ENCODE measurements around the gene NDUFB4. TPM values are rescaled to one million over a fixed set of nuclear protein-coding genes. Genes with fewer than 3 reads are reported as not detected.

The NDUFB4 gene
- total RNA-seq, 1 experiment from 2014 or later = 162 TPM

GRCh38 chr3:120568202-120568531, 28.0 kb upstream of the NDUFB4 start:
- no peak for DNase-seq
- no peak overlapping the region for H3K4me3 ChIP-seq (ENCODE audit: low read length)
- H3K36me3 ChIP-seq (ENCODE audit: insufficient read depth, low read length) = no peaks in the 10 kb centered on the region
- H3K27ac ChIP-seq (ENCODE audit: low read length) = no peak overlapping the region
- H2AFZ ChIP-seq (ENCODE audit: low read length) = no peak overlapping the region
- H3K4me2 ChIP-seq (ENCODE audit: low read depth, low read length, poor library complexity, severe bottlenecking) = no peak overlapping the region
- H3K4me1 ChIP-seq (ENCODE audit: low read length) = peaks cover 4% of the 10 kb centered on the region; the same call in 1 of the 2 replicates
- no peaks in the 10 kb centered on the region for H4K20me1 ChIP-seq (ENCODE audit: insufficient read depth, low read depth, low read length)
- no peaks in the 10 kb centered on the region for H3K9me3 ChIP-seq (ENCODE audit: low read length)
- no peak overlapping the region for H3K9ac ChIP-seq (ENCODE audit: low read length)
- no peaks in the 10 kb centered on the region for H3K79me2 ChIP-seq (ENCODE audit: low read length)
- no peaks in the 10 kb centered on the region for H3K27me3 ChIP-seq (ENCODE audit: low read length)
- no peaks in the 10 kb centered on the region for H3K9me2 ChIP-seq (replicated peaks; ENCODE audit: insufficient read depth, low read length)

DNA sequence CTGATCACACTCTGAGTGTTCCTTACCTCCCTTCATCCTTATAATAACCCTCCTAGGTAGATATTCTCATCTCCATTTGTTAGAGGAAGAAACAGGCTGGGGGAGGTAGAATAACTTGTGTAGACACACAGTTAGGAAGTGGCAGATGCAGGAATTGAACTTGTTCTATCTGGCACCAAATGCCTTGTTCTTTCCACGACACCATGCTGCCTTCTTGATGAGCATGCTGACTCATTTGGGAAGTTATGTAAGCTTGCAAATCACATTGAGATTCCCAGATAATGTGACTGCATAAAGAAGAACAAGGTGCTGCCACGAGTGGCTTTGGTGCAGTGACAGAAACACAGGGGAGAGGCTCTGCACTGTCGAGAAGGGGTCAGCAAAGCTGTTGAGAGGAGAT, 27.5 kb upstream of the NDUFB4 start:
- H3K36me3 ChIP-seq (ENCODE audit: insufficient read depth, low read length) = no peaks in the 10 kb centered on the region
- H3K9me3 ChIP-seq (ENCODE audit: low read length) = no peaks in the 10 kb centered on the region
- no peaks in the 10 kb centered on the region for H3K9me2 ChIP-seq (replicated peaks; ENCODE audit: insufficient read depth, low read length)
- no peak overlapping the region for H2AFZ ChIP-seq (ENCODE audit: low read length)
- H3K9ac ChIP-seq (ENCODE audit: low read length) = no peak overlapping the region
- H3K4me3 ChIP-seq (ENCODE audit: low read length) = no peak overlapping the region
- no peak overlapping the region for H3K27ac ChIP-seq (ENCODE audit: low read length)
- no peak overlapping the region for H3K4me2 ChIP-seq (ENCODE audit: low read depth, low read length, poor library complexity, severe bottlenecking)
- H4K20me1 ChIP-seq (ENCODE audit: insufficient read depth, low read depth, low read length) = no peaks in the 10 kb centered on the region
- no peaks in the 10 kb centered on the region for H3K27me3 ChIP-seq (ENCODE audit: low read length)
- no peaks in the 10 kb centered on the region for H3K79me2 ChIP-seq (ENCODE audit: low read length)
- peaks cover 4% of the 10 kb centered on the region; the same call in 1 of the 2 replicates for H3K4me1 ChIP-seq (ENCODE audit: low read length)
- DNase-seq = no peak

GRCh38 chr3:120569222-120570057, 26.7 kb upstream of the NDUFB4 start:
- H3K4me2 ChIP-seq (ENCODE audit: low read depth, low read length, poor library complexity, severe bottlenecking) = no peak overlapping the region
- no peak overlapping the region for H3K4me3 ChIP-seq (ENCODE audit: low read length)
- no peaks in the 10 kb centered on the region for H3K36me3 ChIP-seq (ENCODE audit: insufficient read depth, low read length)
- no peaks in the 10 kb centered on the region for H3K79me2 ChIP-seq (ENCODE audit: low read length)
- peak; percentile 27 for DNase-seq
- H2AFZ ChIP-seq (ENCODE audit: low read length) = no peak overlapping the region
- no peaks in the 10 kb centered on the region for H3K9me2 ChIP-seq (replicated peaks; ENCODE audit: insufficient read depth, low read length)
- H3K9ac ChIP-seq (ENCODE audit: low read length) = no peak overlapping the region
- no peaks in the 10 kb centered on the region for H3K27me3 ChIP-seq (ENCODE audit: low read length)
- peaks cover 4% of the 10 kb centered on the region; the same call in 1 of the 2 replicates for H3K4me1 ChIP-seq (ENCODE audit: low read length)
- H3K27ac ChIP-seq (ENCODE audit: low read length) = no peak overlapping the region
- no peaks in the 10 kb centered on the region for H3K9me3 ChIP-seq (ENCODE audit: low read length)
- H4K20me1 ChIP-seq (ENCODE audit: insufficient read depth, low read depth, low read length) = no peaks in the 10 kb centered on the region

GRCh38 chr3:120572027-120572426, 24.1 kb upstream of the NDUFB4 start:
- no peaks in the 10 kb centered on the region for H3K9me3 ChIP-seq (ENCODE audit: low read length)
- no peak overlapping the region for H3K4me2 ChIP-seq (ENCODE audit: low read depth, low read length, poor library complexity, severe bottlenecking)
- no peak overlapping the region for H2AFZ ChIP-seq (ENCODE audit: low read length)
- no peaks in the 10 kb centered on the region for H3K36me3 ChIP-seq (ENCODE audit: insufficient read depth, low read length)
- no peaks in the 10 kb centered on the region for H4K20me1 ChIP-seq (ENCODE audit: insufficient read depth, low read depth, low read length)
- H3K9ac ChIP-seq (ENCODE audit: low read length) = no peak overlapping the region
- H3K27ac ChIP-seq (ENCODE audit: low read length) = no peak overlapping the region
- no peaks in the 10 kb centered on the region for H3K27me3 ChIP-seq (ENCODE audit: low read length)
- no peak overlapping the region for H3K4me3 ChIP-seq (ENCODE audit: low read length)
- peaks cover 4% of the 10 kb centered on the region; the same call in 1 of the 2 replicates for H3K4me1 ChIP-seq (ENCODE audit: low read length)
- DNase-seq = peak; percentile 25
- no peaks in the 10 kb centered on the region for H3K79me2 ChIP-seq (ENCODE audit: low read length)
- H3K9me2 ChIP-seq (replicated peaks; ENCODE audit: insufficient read depth, low read length) = no peaks in the 10 kb centered on the region

DNA sequence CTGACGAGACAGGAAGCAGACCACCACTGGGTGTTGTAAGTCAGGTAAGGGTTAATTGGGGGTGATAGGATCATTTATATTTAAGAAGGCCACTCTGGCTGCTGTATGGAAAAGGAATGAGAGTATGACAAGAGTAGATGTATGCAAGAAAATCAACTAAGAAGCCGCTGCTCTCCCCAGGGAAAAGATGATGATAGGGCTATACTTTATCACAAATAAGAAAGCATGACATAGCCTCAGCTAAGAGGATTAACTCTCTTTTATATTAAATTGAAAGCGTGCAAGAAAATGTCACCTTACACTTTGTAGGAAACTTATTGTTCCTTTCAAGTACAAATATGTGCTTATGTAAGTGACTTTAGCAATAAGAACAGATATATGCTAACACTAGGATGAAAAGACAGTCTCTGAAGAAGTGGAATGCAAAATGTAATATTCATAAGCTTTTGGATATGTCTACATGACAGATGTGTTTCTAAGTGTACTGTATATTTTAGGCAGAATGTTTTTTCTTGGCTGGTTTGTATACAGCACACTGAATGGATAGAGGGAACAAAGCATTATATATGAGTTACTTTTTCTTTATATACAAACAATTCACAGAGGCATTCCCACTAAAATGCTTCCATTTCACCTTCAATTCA, 8.7 kb upstream of the NDUFB4 start:
- H3K9ac ChIP-seq (ENCODE audit: low read length) = no peak overlapping the region

DNA sequence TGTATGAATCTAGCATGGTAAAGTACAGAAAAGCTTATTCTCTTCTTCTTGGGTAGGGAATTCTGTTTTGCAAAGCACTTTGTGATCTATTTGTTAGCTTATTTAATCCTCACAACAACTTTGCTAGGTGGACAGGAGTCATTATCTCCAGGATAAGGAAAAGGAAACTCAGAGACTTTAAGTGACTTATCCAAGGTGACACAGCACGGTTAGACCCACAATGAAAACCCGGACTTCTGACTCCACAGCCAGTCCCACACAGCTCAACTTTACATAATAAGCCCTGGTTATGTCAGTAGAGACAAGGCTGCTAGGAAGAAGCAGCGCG, 384 bp upstream of the NDUFB4 start:
- Histone ChIP-seq H3K79me2 (ENCODE audit: low read length) (peaks cover 24% of the 10 kb centered on the region), H3K9me3 (ENCODE audit: low read length) (no peaks in the 10 kb centered on the region), H3K36me3 (ENCODE audit: insufficient read depth, low read length) (peaks cover 23% of the 10 kb centered on the region), H4K20me1 (ENCODE audit: insufficient read depth, low read depth, low read length) (peaks cover 3% of the 10 kb centered on the region; the same call in 1 of the 2 replicates), H3K9ac (ENCODE audit: low read length) (peak overlapping the region; percentile 70), H3K27ac (ENCODE audit: low read length) (no peak overlapping the region), H3K4me3 (ENCODE audit: low read length) (peak overlapping the region; percentile 92), H3K4me1 (ENCODE audit: low read length) (peaks cover 16% of the 10 kb centered on the region), H2AFZ (ENCODE audit: low read length) (peak overlapping the region; percentile 92), H3K27me3 (ENCODE audit: low read length) (no peaks in the 10 kb centered on the region), H3K9me2 (replicated peaks; ENCODE audit: insufficient read depth, low read length) (no peaks in the 10 kb centered on the region), H3K4me2 (ENCODE audit: low read depth, low read length, poor library complexity, severe bottlenecking) (peak overlapping the region; percentile 94)
- no peak for DNase-seq

More for the DNA sequence above, 8.7 kb upstream of the NDUFB4 start:
- Histone ChIP-seq H3K4me1 (ENCODE audit: low read length) (no peaks in the 10 kb centered on the region), H2AFZ (ENCODE audit: low read length) (no peak overlapping the region), H3K9me2 (replicated peaks; ENCODE audit: insufficient read depth, low read length) (no peaks in the 10 kb centered on the region), H3K9me3 (ENCODE audit: low read length) (no peaks in the 10 kb centered on the region), H4K20me1 (ENCODE audit: insufficient read depth, low read depth, low read length) (no peaks in the 10 kb centered on the region), H3K79me2 (ENCODE audit: low read length) (no peaks in the 10 kb centered on the region), H3K27me3 (ENCODE audit: low read length) (no peaks in the 10 kb centered on the region), H3K27ac (ENCODE audit: low read length) (no peak overlapping the region), H3K36me3 (ENCODE audit: insufficient read depth, low read length) (no peaks in the 10 kb centered on the region), H3K4me3 (ENCODE audit: low read length) (no peak overlapping the region), H3K4me2 (ENCODE audit: low read depth, low read length, poor library complexity, severe bottlenecking) (no peak overlapping the region)
- no peak for DNase-seq

DNA sequence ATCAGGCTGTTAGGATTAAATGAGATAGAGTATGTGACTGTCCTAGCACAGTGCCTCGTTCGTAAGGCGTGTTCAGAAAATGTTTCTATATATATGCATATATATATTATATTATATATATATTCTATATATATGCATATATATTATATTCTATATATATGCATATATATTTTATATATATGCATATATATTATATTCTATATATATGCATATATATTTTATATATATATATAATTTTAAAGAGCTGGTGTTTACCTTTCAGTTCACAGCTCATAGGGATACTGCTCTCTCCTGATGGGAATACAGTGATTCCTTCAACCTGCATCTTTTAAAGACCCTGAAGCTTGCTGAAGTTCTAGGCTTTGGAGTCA, 702 bp downstream of the NDUFB4 start:
- H3K27me3 ChIP-seq (ENCODE audit: low read length) = no peaks in the 10 kb centered on the region
- H4K20me1 ChIP-seq (ENCODE audit: insufficient read depth, low read depth, low read length) = peaks cover 3% of the 10 kb centered on the region; the same call in 1 of the 2 replicates
- peaks cover 16% of the 10 kb centered on the region for H3K4me1 ChIP-seq (ENCODE audit: low read length)
- H3K9me2 ChIP-seq (replicated peaks; ENCODE audit: insufficient read depth, low read length) = no peaks in the 10 kb centered on the region
- H3K9me3 ChIP-seq (ENCODE audit: low read length) = no peaks in the 10 kb centered on the region
- H3K79me2 ChIP-seq (ENCODE audit: low read length) = peaks cover 24% of the 10 kb centered on the region
- peaks cover 30% of the 10 kb centered on the region for H3K36me3 ChIP-seq (ENCODE audit: insufficient read depth, low read length)
- H3K4me3 ChIP-seq (ENCODE audit: low read length) = peak overlapping the region; percentile 92
- H3K4me2 ChIP-seq (ENCODE audit: low read depth, low read length, poor library complexity, severe bottlenecking) = peak overlapping the region; percentile 94
- H3K27ac ChIP-seq (ENCODE audit: low read length) = 0 out of 2 replicates have a peak overlapping the region, but pooled peaks have one; percentile 62
- peak overlapping the region; percentile 80; the same call in 1 of the 2 replicates for H2AFZ ChIP-seq (ENCODE audit: low read length)
- H3K9ac ChIP-seq (ENCODE audit: low read length) = peak overlapping the region; percentile 93
- DNase-seq = no peak

DNA sequence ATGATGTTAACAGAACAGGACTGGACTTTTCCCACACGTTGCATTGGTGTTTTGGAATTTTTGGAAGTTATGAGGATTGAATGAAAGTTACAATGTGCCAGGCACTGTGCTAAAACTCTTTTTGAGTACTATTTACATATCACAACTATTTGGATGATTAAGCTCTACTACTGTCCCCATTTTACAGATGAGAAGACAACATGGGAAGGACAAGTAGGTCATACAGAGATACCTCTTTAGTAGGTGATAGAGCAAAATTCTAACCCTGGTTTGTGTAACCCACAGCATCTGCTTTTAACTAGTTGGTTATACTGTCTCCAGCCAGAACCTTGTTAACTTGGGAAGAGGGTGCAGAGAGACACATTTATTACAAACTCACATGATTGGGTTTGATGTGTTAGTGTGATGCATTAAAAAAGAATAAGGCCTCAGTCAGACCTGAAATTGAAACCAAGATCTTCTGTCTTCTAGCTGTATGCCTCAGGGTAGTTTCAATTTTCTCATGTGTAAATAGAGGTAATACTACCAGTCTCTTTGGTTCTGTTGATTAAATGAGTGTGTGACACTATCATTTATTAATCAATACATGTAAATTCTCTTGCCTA, 1.4 kb downstream of the NDUFB4 start:
- Histone ChIP-seq H4K20me1 (ENCODE audit: insufficient read depth, low read depth, low read length) (peaks cover 3% of the 10 kb centered on the region; the same call in 1 of the 2 replicates), H3K9me2 (replicated peaks; ENCODE audit: insufficient read depth, low read length) (no peaks in the 10 kb centered on the region), H3K9ac (ENCODE audit: low read length) (peak overlapping the region; percentile 67), H3K79me2 (ENCODE audit: low read length) (peaks cover 24% of the 10 kb centered on the region), H3K36me3 (ENCODE audit: insufficient read depth, low read length) (peaks cover 35% of the 10 kb centered on the region), H3K4me2 (ENCODE audit: low read depth, low read length, poor library complexity, severe bottlenecking) (peak overlapping the region; percentile 94), H3K27me3 (ENCODE audit: low read length) (no peaks in the 10 kb centered on the region), H3K9me3 (ENCODE audit: low read length) (no peaks in the 10 kb centered on the region), H2AFZ (ENCODE audit: low read length) (no peak overlapping the region), H3K4me1 (ENCODE audit: low read length) (peaks cover 16% of the 10 kb centered on the region), H3K4me3 (ENCODE audit: low read length) (peak overlapping the region; percentile 92), H3K27ac (ENCODE audit: low read length) (no peak overlapping the region)
- peak; percentile 26 for DNase-seq

Data from Karpas-422 (cell line).